Endothelial cell of umbilical vein (primary cell): ENCODE measurements around the gene TMEM51. TPM values are rescaled to one million over a fixed set of nuclear protein-coding genes. Genes with fewer than 3 reads are reported as not detected.
A peak's percentile ranks its signal among the peaks of the same experiment; 100 is the strongest.

Source experiments
- BruUV-seq: library from RNA; stranded (reverse); fragments of 400-500 nt; replicated peaks from 2 replicates; lab custom pipeline; 2021; lab: Mats Ljungman, UMichigan
- CTCF ChIA-PET: fragments of 300-600, 350-600 bp; sonication (Branson Sonifier 250); formaldehyde crosslinking; loops from one replicate; lab custom pipeline; 2021; ENCODE audit warnings: antibody characterized with exemption, inconsistent platforms; lab: Charles Lee
- POLR2A ChIA-PET: fragments of 300-600, 350-600 bp; sonication (Branson Sonifier 250); formaldehyde crosslinking; loops from one replicate; lab custom pipeline; 2021; ENCODE audit warnings: antibody characterized with exemption, inconsistent platforms; lab: Charles Lee
- DNase-seq: peaks from one replicate; pipeline ENCODE4 v3.0.0-alpha.2; 2011; ENCODE audit warnings: low read depth, low spot score
- FAIRE-seq: peaks from 2 replicates; lab custom pipeline; 2011; peaks lifted over from hg19 to GRCh38; lab: Jason Lieb, UNC
- H2AFZ ChIP-seq: 2 replicates; pipeline ENCODE4 v1.6.0; 2012; ENCODE audit warnings: low read depth, low read length, control low read depth, inconsistent platforms
- H3K27ac ChIP-seq: 2 replicates; pipeline ENCODE4 v1.5.1; 2011; ENCODE audit warnings: low read depth, mild to moderate bottlenecking, control low read depth, low read length, moderate library complexity; ENCODE audit not compliant: insufficient read depth
- H3K27me3 ChIP-seq, 2 experiments: 2 replicates each; pipeline versions ENCODE4 v1.6.0 to v1.6.1; 2011; ENCODE audit warnings: low read length in 2 of 2, mixed read lengths in 1 of 2; ENCODE audit not compliant: control insufficient read depth in 2 of 2, insufficient read depth in 2 of 2
- H3K36me3 ChIP-seq, 2 experiments: 2 replicates in 1 of 2; 3 replicates in 1 of 2; pipeline ENCODE4 v1.5.1; 2011; ENCODE audit warnings: low read length in 2 of 2, mild to moderate bottlenecking in 1 of 2, moderate library complexity in 1 of 2; ENCODE audit not compliant: control insufficient read depth in 2 of 2, insufficient read depth in 2 of 2; ENCODE audit errors: extremely low read depth in 1 of 2
- H3K4me1 ChIP-seq: 3 replicates; pipeline ENCODE4 v1.5.1; 2011; ENCODE audit warnings: mild to moderate bottlenecking, low read length; ENCODE audit not compliant: control insufficient read depth, insufficient read depth; ENCODE audit errors: extremely low read depth
- H3K4me2 ChIP-seq: 2 replicates; pipeline ENCODE4 v1.6.1; 2011; ENCODE audit warnings: low read length, control low read depth, mixed read lengths; ENCODE audit not compliant: insufficient read depth
- H3K4me3 ChIP-seq, 3 experiments: fragments of 200-600 bp in 1 of 3; sonication (generic), shearing (Covaris generic) in 1 of 3; replicated peaks in 1 of 3; 2 replicates each; pipeline ENCODE4 v1.5.1; 2011 to 2016; ENCODE audit warnings: control low read depth in 3 of 3, low read length in 3 of 3, mild to moderate bottlenecking in 2 of 3, inconsistent platforms in 1 of 3, low read depth in 1 of 3, moderate library complexity in 1 of 3; ENCODE audit not compliant: insufficient read depth in 1 of 3
- H3K79me2 ChIP-seq: 2 replicates; pipeline ENCODE4 v1.6.0; 2012; ENCODE audit warnings: low read length, inconsistent platforms; ENCODE audit not compliant: control insufficient read depth, insufficient read depth
- H3K9ac ChIP-seq: replicated peaks from 2 replicates; pipeline ENCODE3; 2011; ENCODE audit warnings: low read length, control low read depth; ENCODE audit not compliant: insufficient read depth; ENCODE audit errors: extremely low read depth
- H3K9me1 ChIP-seq: replicated peaks from 3 replicates; pipeline ENCODE4 v1.6.0; 2011; ENCODE audit warnings: mild to moderate bottlenecking, low read length; ENCODE audit not compliant: control insufficient read depth, insufficient read depth; ENCODE audit errors: extremely low read depth
- H3K9me3 ChIP-seq: replicated peaks from 2 replicates; pipeline ENCODE4 v1.5.1; 2012; ENCODE audit warnings: low read length, inconsistent platforms; ENCODE audit not compliant: control insufficient read depth, insufficient read depth
- H4K20me1 ChIP-seq: replicated peaks from 2 replicates; pipeline ENCODE3; 2011; ENCODE audit warnings: mild to moderate bottlenecking, low read length; ENCODE audit not compliant: control insufficient read depth, insufficient read depth; ENCODE audit errors: extremely low read depth
- CTCF ChIP-seq, 2 donors: IDR thresholded peaks; 1 replicate in 1 of 2; 2 replicates in 1 of 2; pipeline ENCODE4 v1.5.1; 2011; ENCODE audit warnings: low read length in 2 of 2, mild to moderate bottlenecking in 2 of 2, moderate library complexity in 2 of 2, control low read depth in 1 of 2, inconsistent platforms in 1 of 2, low read depth in 1 of 2; ENCODE audit not compliant: insufficient read depth in 1 of 2; ENCODE audit errors: extremely low read depth in 1 of 2
- EZH2 ChIP-seq: IDR thresholded peaks from 2 replicates; pipeline ENCODE4 v1.6.1; 2012; ENCODE audit warnings: borderline replicate concordance, low read depth, mild to moderate bottlenecking, moderate library complexity, low read length, inconsistent platforms; ENCODE audit not compliant: severe bottlenecking
- FOS ChIP-seq: IDR thresholded peaks from 2 replicates; pipeline ENCODE4 v1.6.1; 2011; ENCODE audit warnings: mild to moderate bottlenecking, low read length, moderate library complexity, borderline replicate concordance; ENCODE audit not compliant: insufficient read depth
- GATA2 ChIP-seq: IDR thresholded peaks from 2 replicates; pipeline ENCODE4 v1.7.0; 2011; ENCODE audit warnings: low read depth, mild to moderate bottlenecking, moderate library complexity, mixed read lengths, low read length; ENCODE audit not compliant: insufficient read length, insufficient read depth
- JUN ChIP-seq: IDR thresholded peaks from 2 replicates; pipeline ENCODE4 v1.6.1; 2011; ENCODE audit warnings: borderline replicate concordance, low read depth; ENCODE audit not compliant: insufficient read length, insufficient read depth
- MAX ChIP-seq: IDR thresholded peaks from 2 replicates; pipeline ENCODE4 v1.6.1; 2011; ENCODE audit not compliant: insufficient read depth, insufficient read length
- MYC ChIP-seq: IDR thresholded peaks from one replicate; pipeline ENCODE4 v1.6.1; 2011; ENCODE audit warnings: mild to moderate bottlenecking, low read depth, low read length
- POLR2A ChIP-seq: IDR thresholded peaks from 2 replicates; pipeline ENCODE4 v1.6.1; 2012; ENCODE audit warnings: low read depth, mild to moderate bottlenecking, control low read depth, low read length
- POLR2AphosphoS5 ChIP-seq: IDR thresholded peaks from 2 replicates; pipeline ENCODE4 v1.6.1; 2012; ENCODE audit warnings: low read depth, mild to moderate bottlenecking, control low read depth, low read length, moderate library complexity; ENCODE audit not compliant: insufficient read depth
- dilution Hi-C: fragments of 300-500 bp; cut with MboI; formaldehyde crosslinking; loops from one replicate; pipeline ENCODE4 v1.15.0; 2019; ENCODE audit warnings: low sequenced_read_pairs; ENCODE audit not compliant: extremely low pct_ligation_motif_present
- intact Hi-C: fragments of 100-400 bp; cut with micrococcal nuclease; formaldehyde crosslinking; loops from one replicate; pipeline ENCODE4 v1.10.0; 2022
- polyA plus RNA-seq, 4 experiments: library from polyadenylated mRNA; depleted of rRNA in 3 of 4; stranded (reverse) in 3 of 4; unstranded in 1 of 4; fragments of >200 nt; gene quantifications; 2 replicates each; pipeline versions ENCODE4 v1.2.1 to v1.2.3, GENCODE V29; 2011 to 2012; ENCODE audit warnings: missing spikeins in 1 of 4
- total RNA-seq: library from RNA; stranded (reverse); gene quantifications from 2 replicates; pipeline ENCODE4 v1.2.3, GENCODE V29; 2021

TMEM51 gene
- total and polyA plus RNA-seq, 2 donors (not counting 3 experiments of a cell fraction or from before 2014, with no cell fraction given) = 13.7 to 13.9 TPM

GRCh38 chr1:15128520-15129313, 24.8 kb upstream of the TMEM51 start:
- TF ChIP-seq MYC (no peak), FOS (no peak), EZH2 (no peak), POLR2AphosphoS5 (no peak), GATA2 (no peak), POLR2A (no peak), JUN (no peak), CTCF (IDR thresholded peaks at IDR 0.05; ENCODE audit: extremely low read depth in 1 of 2, insufficient read depth in 1 of 2, low read depth in 1 of 2, low read length in 2 of 2) (peak; percentile 92), MAX (peak; percentile 44)
- intact Hi-C loops = loop anchor here (1.0 to 5.0 kb wide), 3 partner anchors 144 to 304 kb away; no protein-coding TSS in a partner anchor

More at GRCh38 chr1:15128520-15129313, 24.8 kb upstream of the TMEM51 start:
- DNase-seq (peak; percentile 78), FAIRE-seq (peak; percentile 83)
- ChIA-PET CTCF (interaction anchor here (0.6 to 7.6 kb wide), 49 partner anchors 8 to 371 kb away, joined by 3 to 187 read pairs (median 4); partner anchors contain the start of genes FHAD1 and TMEM51), POLR2A (interaction anchor here (0.5 to 1.2 kb wide), 2 partner anchors 77 to 143 kb away, joined by 4 to 6 read pairs; no protein-coding TSS in a partner anchor)
- Histone ChIP-seq H3K4me2 (no peak overlapping the region), H3K36me3 (no peaks in the 10 kb centered on the region), H3K4me1 (no peaks in the 10 kb centered on the region), H3K27ac (no peak overlapping the region), H4K20me1 (no peaks in the 10 kb centered on the region), H3K9me1 (no peaks in the 10 kb centered on the region), H2AFZ (no peak overlapping the region), H3K9me3 (no peaks in the 10 kb centered on the region), H3K9ac (no peak overlapping the region), H3K79me2 (no peaks in the 10 kb centered on the region), H3K27me3 (no peaks in the 10 kb centered on the region), H3K4me3 (no peak overlapping the region)
- dilution Hi-C loops = no loop called here
- BruUV-seq = no TSS peak
